Skeletal muscle satellite cell (primary cell): ENCODE data around the gene FOXP1.

Source experiments
- H3K27me3 ChIP-seq: 2 replicates; pipeline ENCODE4 v1.7.0; 2013; ENCODE audit warnings: low read length; ENCODE audit not compliant: control insufficient read depth, insufficient read depth
- H3K36me3 ChIP-seq: 2 replicates; pipeline ENCODE4 v1.7.0; 2013; ENCODE audit warnings: mild to moderate bottlenecking, control low read depth, low read length; ENCODE audit not compliant: insufficient read depth
- H3K4me1 ChIP-seq: 2 replicates; pipeline ENCODE4 v1.7.0; 2013; ENCODE audit warnings: low read length; ENCODE audit not compliant: control insufficient read depth, insufficient read depth
- H3K4me2 ChIP-seq: 2 replicates; pipeline ENCODE4 v1.7.0; 2013; ENCODE audit warnings: mild to moderate bottlenecking, low read length
- H3K4me3 ChIP-seq: 2 replicates; pipeline ENCODE4 v1.7.0; 2013; ENCODE audit warnings: low read length
- H3K9ac ChIP-seq: 2 replicates; pipeline ENCODE4 v1.7.0; 2013; ENCODE audit warnings: mild to moderate bottlenecking, low read depth, low read length, moderate library complexity
- H3K9me3 ChIP-seq: replicated peaks from 2 replicates; pipeline ENCODE4 v1.7.0; 2013; ENCODE audit warnings: mild to moderate bottlenecking, control low read depth, low read length

The FOXP1 gene

DNA sequence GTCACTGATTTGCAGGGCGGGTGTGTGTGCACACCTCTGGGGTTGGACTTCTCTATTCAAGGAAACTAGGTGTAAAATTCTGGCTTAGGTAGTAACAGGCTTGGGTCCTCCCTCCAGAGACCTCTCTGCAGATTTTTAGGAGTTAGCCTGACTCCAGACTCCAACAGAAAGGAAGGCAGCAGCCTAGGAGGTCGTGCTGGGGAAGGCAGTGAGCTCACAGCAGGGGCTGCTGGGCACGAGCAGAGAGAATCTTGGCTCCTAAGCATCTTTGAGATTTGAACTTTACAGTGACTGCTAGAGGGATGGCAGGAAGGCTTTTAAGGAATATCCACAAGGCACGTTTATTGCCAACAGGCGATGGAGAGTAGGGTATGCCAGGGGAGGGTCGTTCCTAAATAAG lies 612.6 kb downstream of the FOXP1 start:
- H3K4me1 ChIP-seq = no peaks in the 10 kb centered on the region
- H3K4me3 ChIP-seq = no peak overlapping the region
- no peak overlapping the region for H3K9ac ChIP-seq
- H3K36me3 ChIP-seq = peaks cover 80% of the 10 kb centered on the region
- no peaks in the 10 kb centered on the region for H3K9me3 ChIP-seq
- no peaks in the 10 kb centered on the region for H3K27me3 ChIP-seq
- no peak overlapping the region for H3K4me2 ChIP-seq

DNA sequence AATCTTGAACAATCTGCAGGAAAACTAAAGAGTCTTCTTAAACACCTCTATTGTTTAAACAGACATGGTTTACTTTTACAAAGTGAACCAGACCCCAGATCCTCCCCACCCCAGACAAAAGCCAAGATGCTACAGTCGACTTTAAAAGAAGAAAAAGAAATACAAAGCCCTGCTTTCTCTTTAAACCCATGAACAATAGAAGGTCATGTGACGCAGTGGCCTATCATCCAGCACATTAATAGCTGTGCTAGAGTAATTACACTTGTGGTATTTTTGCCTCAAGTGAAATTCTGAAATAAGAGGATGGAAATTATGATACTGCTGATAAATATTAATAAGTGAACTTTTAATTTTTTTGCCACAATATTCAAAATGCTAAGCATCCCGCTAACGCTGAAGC lies 613.4 kb downstream of the FOXP1 start:
- no peaks in the 10 kb centered on the region for H3K27me3 ChIP-seq
- no peak overlapping the region for H3K9ac ChIP-seq
- no peak overlapping the region for H3K4me2 ChIP-seq
- H3K4me1 ChIP-seq = no peaks in the 10 kb centered on the region
- H3K9me3 ChIP-seq = no peaks in the 10 kb centered on the region
- peaks cover 81% of the 10 kb centered on the region for H3K36me3 ChIP-seq
- no peak overlapping the region for H3K4me3 ChIP-seq

DNA sequence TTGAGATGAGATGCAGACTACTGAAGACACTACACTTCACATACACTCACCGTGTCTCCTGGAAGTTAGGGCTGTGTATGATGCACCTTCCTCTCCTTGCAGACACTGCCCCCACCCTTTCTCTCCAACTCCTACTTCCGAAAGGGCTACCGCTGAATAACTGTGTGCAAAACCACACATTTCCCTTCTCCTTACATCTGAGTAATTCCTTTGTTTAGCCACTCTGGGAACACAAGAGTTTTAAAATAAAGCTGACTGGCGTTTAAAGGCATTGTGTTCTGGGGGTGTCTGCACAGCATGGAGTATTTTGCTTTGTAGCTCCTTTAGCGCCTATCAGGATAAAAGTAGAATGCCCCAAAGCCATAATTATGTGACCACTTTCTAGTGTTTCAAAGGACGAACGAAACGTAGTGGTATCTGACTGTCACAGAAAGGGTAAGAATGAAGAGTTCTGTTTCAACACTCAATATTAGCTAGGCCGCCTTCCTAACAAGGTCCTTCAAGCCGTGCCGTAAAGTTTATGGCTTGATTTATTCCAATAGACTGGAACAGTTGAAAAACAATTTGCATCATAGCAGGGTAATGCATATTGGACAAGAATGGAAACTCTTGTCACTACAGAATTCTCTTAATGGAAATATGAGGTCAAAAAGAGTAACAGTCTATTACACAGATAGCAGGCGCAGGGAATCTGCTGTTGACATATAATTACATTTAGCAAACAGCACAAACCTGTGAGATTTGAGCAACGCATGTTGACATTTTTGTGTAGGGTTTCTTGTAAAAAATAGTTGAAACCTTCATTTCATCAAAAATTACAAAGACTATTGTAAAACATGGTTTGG lies 619.9 kb downstream of the FOXP1 start:
- Histone ChIP-seq H3K36me3 (peaks cover 74% of the 10 kb centered on the region), H3K9ac (no peak overlapping the region), H3K9me3 (no peaks in the 10 kb centered on the region), H3K4me3 (no peak overlapping the region), H3K4me2 (no peak overlapping the region), H3K4me1 (no peaks in the 10 kb centered on the region), H3K27me3 (no peaks in the 10 kb centered on the region)

DNA sequence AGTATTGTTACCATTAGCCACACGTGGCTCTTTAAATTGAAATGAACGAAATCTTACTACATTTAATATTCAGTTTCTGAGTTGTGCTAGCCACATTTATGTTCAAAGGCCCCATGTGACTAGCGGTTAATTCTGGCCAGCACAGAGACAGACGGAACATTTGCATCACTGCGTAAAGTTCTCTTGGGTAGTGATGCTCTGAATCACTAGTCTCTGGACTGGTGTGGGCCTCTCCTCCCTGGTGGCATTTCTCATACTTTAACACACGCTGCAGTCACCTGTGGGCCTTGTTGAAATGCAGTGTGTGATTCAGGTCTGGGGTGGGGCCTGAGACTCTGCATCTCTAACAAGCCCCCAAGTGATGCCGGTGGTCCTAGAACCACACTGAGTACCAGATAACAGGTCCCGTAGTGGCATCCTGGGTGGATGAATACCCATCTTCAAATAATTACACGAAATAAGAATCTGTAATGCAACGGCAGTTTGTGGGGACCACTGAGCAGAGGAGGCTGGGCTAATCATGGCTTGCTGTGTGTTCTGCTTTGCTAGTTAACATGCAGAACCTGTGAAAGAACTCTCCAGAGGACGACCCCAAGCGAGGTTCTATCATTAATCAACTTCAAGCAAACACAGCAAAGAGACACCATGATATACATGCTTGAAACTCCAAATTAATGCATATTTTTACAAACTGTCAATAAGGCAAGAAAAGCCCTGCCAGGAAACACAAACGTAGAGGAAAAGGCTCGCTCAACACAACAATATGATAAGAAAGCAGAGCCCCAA lies 623.8 kb downstream of the FOXP1 start:
- no peaks in the 10 kb centered on the region for H3K9me3 ChIP-seq
- H3K9ac ChIP-seq = no peak overlapping the region
- H3K4me1 ChIP-seq = no peaks in the 10 kb centered on the region
- H3K36me3 ChIP-seq = peaks cover 54% of the 10 kb centered on the region
- H3K4me3 ChIP-seq = no peak overlapping the region
- no peaks in the 10 kb centered on the region for H3K27me3 ChIP-seq
- no peak overlapping the region for H3K4me2 ChIP-seq

DNA sequence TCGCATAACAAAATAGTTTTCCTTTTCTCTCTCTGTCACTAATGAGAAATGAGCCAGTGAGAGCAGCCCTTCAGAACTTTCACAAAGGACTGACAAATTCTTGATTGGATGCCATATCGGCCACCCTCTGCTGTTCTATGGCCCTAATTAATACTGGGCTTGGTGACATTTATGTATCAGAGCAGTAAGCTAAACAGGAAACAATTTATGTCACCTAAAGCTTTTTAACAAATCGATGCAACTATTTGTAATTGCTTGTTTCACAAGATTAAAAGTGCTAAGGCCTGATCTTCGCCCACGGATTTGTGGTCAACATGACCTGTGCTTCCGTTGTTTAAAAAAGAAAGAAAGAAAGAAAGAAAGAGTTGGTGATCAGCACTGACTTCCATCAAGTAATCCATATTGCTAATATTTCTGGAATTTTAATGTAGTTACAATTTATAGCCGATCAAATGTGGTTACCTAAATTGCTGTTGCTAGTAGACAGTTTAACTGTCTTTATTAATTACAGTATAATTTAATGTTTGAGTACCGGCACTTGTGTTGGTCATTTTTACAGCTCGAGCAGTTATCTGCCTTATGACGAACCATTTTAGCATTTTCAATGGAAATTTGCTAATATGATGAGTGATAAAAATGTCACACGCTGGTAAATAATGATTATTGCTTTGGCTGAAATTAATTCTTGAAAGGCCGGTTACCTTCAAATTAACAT lies 631.3 kb downstream of the FOXP1 start:
- Histone ChIP-seq H3K9me3 (no peaks in the 10 kb centered on the region), H3K9ac (no peak overlapping the region), H3K4me3 (no peak overlapping the region), H3K36me3 (peaks cover 6% of the 10 kb centered on the region), H3K27me3 (no peaks in the 10 kb centered on the region), H3K4me2 (no peak overlapping the region), H3K4me1 (no peaks in the 10 kb centered on the region)

DNA sequence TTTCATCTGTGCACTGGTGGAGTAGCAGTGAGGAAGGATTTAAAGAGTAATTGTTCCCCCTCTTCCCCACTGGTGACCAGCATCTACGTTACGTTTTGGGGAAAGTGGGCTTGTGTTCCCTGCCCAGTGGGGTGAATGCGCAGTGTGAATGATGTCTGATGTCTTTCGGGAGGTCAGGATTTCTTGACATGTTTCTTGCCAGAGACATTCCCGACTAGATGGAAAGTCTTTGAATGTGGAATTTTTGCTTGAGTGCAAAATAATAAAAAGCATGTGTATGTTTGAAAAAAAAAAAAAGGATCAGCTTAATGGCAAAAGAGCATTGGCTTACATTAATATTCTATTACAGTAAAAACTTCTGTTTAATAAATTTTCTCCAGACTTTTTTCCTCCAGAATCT lies 632.2 kb downstream of the FOXP1 start:
- Histone ChIP-seq H3K36me3 (peaks cover 6% of the 10 kb centered on the region), H3K9me3 (no peaks in the 10 kb centered on the region), H3K9ac (no peak overlapping the region), H3K4me1 (no peaks in the 10 kb centered on the region), H3K4me2 (no peak overlapping the region), H3K27me3 (no peaks in the 10 kb centered on the region), H3K4me3 (no peak overlapping the region)

DNA sequence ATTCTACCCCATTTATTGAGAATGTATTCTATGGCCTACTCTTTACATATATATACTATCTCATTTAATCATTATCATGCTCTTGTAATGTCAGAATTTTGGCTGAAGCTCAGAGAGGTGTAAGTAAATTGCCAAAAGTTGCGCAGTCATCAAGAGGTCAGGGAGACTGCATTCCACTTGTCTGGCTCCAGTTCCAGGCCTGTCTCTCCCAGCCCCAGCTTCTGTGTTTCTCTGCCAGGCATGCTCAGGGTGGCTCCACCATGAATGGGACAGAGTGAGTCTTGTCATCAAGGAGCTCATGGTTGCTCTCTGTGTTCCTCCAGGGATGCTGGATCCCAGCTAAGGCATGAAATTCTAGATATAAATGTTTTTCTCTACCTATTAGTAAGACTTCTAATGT lies 635.9 kb downstream of the FOXP1 start:
- Histone ChIP-seq H3K9ac (no peak overlapping the region), H3K36me3 (no peaks in the 10 kb centered on the region), H3K4me3 (no peak overlapping the region), H3K27me3 (no peaks in the 10 kb centered on the region), H3K4me2 (no peak overlapping the region), H3K4me1 (no peaks in the 10 kb centered on the region), H3K9me3 (no peaks in the 10 kb centered on the region)

DNA sequence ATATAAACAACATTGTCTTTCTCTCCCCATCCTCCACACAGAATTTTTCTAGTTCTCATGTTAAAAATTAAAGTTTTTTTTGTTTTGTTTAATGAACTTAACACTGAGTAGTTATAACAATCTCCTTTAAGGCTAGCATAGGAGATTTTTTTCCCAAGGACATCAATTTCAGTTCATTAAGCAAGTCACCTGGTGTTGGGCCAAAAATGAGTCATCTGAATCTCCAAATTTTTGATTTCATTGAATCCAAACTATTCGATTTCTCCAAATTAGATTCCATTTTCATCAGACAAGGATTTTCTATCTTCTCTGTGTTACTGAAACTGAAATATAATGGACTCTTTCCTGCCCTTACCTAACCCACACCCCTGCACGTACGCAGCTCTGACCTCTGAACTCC lies 639.6 kb downstream of the FOXP1 start:
- Histone ChIP-seq H3K9me3 (no peaks in the 10 kb centered on the region), H3K4me2 (no peak overlapping the region), H3K27me3 (no peaks in the 10 kb centered on the region), H3K4me1 (no peaks in the 10 kb centered on the region), H3K9ac (no peak overlapping the region), H3K36me3 (no peaks in the 10 kb centered on the region), H3K4me3 (no peak overlapping the region)

DNA sequence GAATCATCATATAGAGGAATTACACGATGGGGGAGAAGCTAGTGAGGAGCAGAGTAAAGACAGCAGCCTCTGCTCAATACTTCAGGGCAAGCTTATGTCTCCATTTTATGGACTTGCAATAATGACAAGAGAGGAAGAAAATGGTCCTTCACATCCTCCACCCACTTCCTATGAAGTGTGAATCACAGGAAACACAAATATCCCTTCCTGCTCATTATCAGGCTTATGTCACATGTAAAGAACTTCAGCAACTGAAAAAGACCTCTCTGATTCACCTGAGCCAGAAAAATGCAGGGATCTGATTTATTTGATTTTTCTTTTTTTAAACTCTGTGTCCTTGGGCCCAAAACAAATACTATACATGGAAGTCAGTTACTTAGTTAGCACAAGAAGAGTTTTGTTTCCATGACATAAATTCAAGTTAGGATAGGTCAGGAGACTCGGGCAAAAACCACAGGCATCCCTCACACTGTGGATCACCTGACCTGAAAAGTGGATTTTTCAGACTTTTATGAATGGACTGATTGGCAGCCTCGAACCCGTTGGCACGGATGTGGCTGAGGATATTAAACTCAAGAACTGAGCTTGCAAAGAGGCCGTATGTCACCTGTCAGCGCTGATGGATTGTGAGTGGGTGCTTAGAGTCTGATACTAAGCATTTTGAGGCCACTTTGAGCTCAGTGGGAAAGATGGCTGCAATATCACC lies 650.3 kb downstream of the FOXP1 start:
- peaks cover 7% of the 10 kb centered on the region for H3K4me1 ChIP-seq
- no peaks in the 10 kb centered on the region for H3K27me3 ChIP-seq
- no peak overlapping the region for H3K4me3 ChIP-seq
- no peak overlapping the region for H3K9ac ChIP-seq
- H3K9me3 ChIP-seq = no peaks in the 10 kb centered on the region
- no peaks in the 10 kb centered on the region for H3K36me3 ChIP-seq
- H3K4me2 ChIP-seq = no peak overlapping the region

DNA sequence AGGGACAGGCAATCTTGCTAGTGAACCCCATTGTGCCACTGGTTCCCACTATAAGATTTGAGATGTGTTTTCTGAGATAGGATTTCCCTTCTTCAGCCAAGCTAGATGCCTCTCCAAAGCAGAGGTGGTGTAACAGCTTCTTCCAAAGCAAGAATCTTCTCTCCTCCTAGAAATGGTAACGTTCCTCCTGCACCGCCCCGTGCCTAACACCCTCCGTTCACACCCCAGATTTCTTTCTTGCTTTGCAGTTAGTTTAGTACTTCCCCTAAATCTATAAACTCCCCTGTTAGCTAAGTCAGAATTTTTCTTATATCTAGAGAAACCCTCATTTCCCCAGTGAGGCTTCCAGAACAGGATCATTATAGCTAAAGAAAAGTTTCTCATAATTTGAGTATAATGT lies 653.5 kb downstream of the FOXP1 start:
- H3K27me3 ChIP-seq = no peaks in the 10 kb centered on the region
- H3K9me3 ChIP-seq = no peaks in the 10 kb centered on the region
- no peak overlapping the region for H3K9ac ChIP-seq
- no peak overlapping the region for H3K4me3 ChIP-seq
- H3K36me3 ChIP-seq = no peaks in the 10 kb centered on the region
- H3K4me1 ChIP-seq = peaks cover 7% of the 10 kb centered on the region
- H3K4me2 ChIP-seq = no peak overlapping the region

DNA sequence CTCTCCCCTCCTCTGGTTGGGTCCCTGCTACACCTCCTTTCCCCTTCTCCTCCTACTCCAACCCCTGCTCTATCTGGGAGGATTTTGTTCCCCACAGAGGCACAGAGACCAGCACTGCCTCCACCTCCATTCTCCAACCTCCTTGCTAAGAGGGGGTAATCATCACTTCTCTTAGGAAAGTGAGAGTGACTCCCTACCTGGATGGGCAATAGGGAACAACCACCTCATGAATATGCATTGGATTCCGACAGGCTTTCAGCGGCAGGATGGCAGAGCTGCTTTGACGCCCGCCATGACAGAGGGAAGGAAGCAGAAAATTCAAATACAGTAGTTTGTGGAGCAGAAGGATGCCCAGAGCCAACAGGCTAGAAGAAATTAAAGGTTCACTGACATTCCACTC lies 656.3 kb downstream of the FOXP1 start:
- Histone ChIP-seq H3K9ac (no peak overlapping the region), H3K27me3 (no peaks in the 10 kb centered on the region), H3K36me3 (no peaks in the 10 kb centered on the region), H3K4me2 (no peak overlapping the region), H3K9me3 (no peaks in the 10 kb centered on the region), H3K4me1 (no peaks in the 10 kb centered on the region), H3K4me3 (no peak overlapping the region)
